Stimulated activated CD4-positive, alpha-beta T cell treated with anti-CD3 and anti-CD28 coated beads, Interleukin-1b, Interleukin-23, amount 100 ng/mL, for 48 hours (primary cell): Measurements from ENCODE around the gene TTC6.

Experiments
- DNase-seq: peaks from one replicate; pipeline ENCODE4 v3.0.0-alpha.2; 2020

TTC6 gene

DNA sequence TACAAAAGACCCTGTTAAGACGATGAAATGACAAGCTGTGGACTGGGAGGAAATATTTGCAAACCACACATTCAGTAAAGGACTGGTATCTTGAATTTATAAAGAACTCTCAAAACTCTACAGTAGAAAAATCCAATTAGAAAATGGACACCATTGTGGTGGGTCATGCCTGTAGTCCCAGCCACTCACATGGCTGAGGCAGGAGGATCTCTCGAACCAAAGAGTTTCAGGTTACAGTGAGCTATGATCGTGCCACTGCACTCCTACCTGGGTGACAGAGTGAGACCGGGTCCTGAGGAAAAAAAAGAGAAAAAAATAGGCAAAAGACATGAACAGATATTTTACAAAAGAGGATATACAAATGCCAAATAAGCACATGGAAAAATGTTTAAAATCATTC, 41.9 kb downstream of the TTC6 start:
- DNase-seq, result no peak

DNA sequence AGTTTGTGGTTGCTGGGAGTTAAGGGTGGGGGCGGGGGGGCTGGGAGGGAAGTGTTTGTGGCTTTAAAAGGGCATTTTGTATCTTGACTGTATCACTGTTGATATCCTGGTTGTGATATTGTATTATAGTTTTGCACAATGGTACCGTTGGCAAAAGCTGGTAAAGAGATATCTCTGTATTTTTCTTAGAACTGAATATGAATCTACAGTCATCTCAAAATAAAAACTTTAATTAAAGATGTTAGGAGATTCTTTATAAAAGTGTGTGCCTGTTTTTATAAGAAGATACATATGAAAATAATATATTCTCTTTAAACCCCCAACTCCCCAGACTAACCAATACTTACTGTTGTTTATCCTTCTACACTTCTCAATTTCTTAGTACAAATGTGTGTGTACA, 43.2 kb downstream of the TTC6 start:
- no peak for DNase-seq

DNA sequence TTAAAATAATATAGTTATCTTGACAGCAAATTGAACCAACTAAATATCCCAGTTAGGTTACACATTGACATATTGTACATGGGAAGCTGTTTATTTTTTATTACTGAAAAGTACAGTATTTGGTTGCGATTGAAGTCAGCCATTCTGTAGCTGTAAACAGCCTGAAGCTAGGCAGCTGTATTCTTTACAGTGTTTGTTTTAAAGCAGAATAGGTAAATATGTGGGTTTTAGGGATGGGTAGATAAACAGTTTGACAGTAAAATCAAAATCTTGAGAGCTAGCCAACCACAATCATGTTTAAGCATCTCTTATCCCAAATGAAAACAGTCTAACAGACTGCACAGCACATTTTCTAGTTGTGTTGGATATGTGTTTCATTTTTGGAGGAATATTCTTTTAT, 45.7 kb downstream of the TTC6 start:
- DNase-seq, result no peak

DNA sequence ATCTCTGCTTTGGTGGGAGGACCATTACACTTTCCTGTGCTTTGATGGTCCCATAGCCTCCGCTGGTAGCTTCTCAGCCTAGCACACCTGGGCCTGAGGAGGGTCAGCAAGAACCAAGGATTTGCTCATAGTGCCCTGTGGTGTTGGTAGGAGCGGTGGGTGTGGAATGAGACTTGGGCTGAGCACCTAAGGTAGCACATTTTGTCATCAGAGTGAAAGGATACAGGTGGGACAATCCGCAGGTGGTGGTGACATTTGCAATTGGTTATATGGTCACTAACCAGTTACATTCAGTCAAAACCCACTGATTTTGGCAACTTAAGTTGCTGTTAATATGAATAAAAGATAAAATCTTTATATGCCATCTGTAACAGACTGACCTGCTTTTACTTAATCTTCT, 46.7 kb downstream of the TTC6 start:
- DNase-seq, result no peak

DNA sequence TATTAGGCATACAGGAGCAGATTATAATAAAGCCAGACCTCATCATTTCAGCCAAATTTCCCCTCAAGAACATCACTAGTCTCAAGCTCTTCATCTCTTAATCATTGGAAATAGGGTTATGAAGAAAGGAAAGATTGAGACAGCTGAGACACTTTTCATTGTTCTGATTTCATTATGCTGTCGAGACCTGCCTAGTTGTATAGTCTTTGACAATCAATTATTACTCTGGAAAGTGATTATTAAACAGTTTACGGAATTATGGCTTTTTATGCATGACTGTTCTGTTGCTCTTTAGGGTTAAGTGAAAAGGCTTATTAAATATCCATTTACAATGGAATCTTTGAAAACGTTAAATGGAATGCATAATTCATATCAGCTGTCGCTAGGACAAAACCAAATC, 48.3 kb downstream of the TTC6 start:
- no peak for DNase-seq
